ENCODE data around the gene ODF2L.

The ODF2L gene

GRCh38 chr1:86394416-86394815 is 1.7 kb downstream of the ODF2L start:
- TF ChIP-seq CTCF (conservative IDR thresholded peaks at IDR 0.05; ENCODE audit: low read depth), result no peak
- ChIA-PET POLR2A (ENCODE audit: low non-redundant PET) (interaction anchor here (0.8 kb wide), 1 partner anchor 16 kb away, joined by 7 read pairs; no protein-coding TSS in a partner anchor), CTCF (no interaction called here)
- no peak for DNase-seq (ENCODE audit: low spot score)
- H3K27ac ChIP-seq, result no peak overlapping the region

- DNase-seq (ENCODE audit: low spot score), result no peak
- CTCF ChIA-PET, result no interaction called here
- TF ChIP-seq CTCF (conservative IDR thresholded peaks at IDR 0.05; ENCODE audit: low read depth), result no peak
- POLR2A ChIA-PET (ENCODE audit: low non-redundant PET), result no interaction called here
- no peak overlapping the region for H3K27ac ChIP-seq
Measured at GRCh38 chr1:86389307-86389706, 6.8 kb downstream of the ODF2L start.

DNA sequence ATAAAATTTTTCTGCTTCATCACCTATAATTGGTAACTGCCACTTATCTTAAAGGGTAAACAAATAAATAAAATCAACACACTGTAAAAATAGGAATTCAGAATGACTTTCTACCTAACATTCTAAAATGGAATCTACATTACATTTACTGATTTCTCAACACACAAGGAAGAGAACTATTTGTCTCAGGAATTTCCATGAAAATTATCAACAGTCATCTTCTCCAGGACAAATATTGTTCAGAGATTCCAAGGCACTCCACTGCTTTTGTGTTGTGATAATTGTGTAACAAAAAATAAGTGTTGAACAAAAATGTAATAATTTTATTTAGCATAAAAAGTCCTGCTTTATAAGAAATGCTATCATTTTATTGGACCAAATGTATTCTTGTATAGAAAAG is 7.3 kb downstream of the ODF2L start:
- ChIA-PET POLR2A (ENCODE audit: low non-redundant PET) (no interaction called here), CTCF (no interaction called here)
- no peak overlapping the region for H3K27ac ChIP-seq
- DNase-seq (ENCODE audit: low spot score), result no peak
- no peak for TF ChIP-seq CTCF (conservative IDR thresholded peaks at IDR 0.05; ENCODE audit: low read depth)

DNA sequence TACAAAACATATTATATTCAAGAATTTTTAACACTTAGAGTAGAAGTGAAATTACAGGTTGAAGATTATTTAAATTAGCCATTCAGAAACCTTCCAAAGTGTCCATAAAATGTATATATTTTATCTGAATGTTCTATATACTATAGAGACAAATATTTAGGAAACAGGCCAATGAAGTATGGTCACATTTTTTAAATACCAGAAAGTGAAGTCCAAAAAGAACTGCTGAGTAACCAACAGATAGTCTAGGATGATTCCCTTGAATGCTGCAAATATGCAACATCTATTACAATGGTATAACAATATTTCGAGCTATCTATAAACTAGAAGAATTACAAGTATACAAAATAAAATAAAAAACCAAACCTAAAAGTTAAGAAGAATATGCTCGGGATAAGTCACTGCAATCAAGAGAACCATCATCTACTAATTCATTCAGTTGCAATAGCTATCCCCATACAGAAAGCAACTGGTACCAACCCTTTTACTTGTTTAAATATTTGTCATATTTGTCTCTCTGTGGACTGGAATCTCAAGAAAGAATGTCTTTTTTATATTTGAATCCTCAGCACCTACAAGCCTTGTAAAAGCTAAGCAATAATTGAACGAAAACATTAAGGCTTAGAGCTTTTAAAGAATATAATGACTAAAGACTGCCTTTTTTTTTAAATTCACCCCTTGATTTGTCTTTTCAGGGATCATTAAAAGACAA is 8.1 kb downstream of the ODF2L start:
- H3K27ac ChIP-seq, result no peak overlapping the region
- TF ChIP-seq CTCF (conservative IDR thresholded peaks at IDR 0.05; ENCODE audit: low read depth), result no peak
- DNase-seq (ENCODE audit: low spot score), result no peak
- ChIA-PET POLR2A (ENCODE audit: low non-redundant PET) (no interaction called here), CTCF (no interaction called here)

- TF ChIP-seq CTCF (conservative IDR thresholded peaks at IDR 0.05; ENCODE audit: low read depth), result no peak
- no peak for DNase-seq (ENCODE audit: low spot score)
- ChIA-PET POLR2A (ENCODE audit: low non-redundant PET) (no interaction called here), CTCF (no interaction called here)
- no peak overlapping the region for H3K27ac ChIP-seq
Measured at GRCh38 chr1:86382878-86383277, 13.2 kb downstream of the ODF2L start.

- POLR2A ChIA-PET (ENCODE audit: low non-redundant PET), result no interaction called here
- CTCF ChIA-PET, result no interaction called here
Measured at GRCh38 chr1:86381223-86381622, 14.9 kb downstream of the ODF2L start.

More at GRCh38 chr1:86381223-86381622, 14.9 kb downstream of the ODF2L start:
- H3K27ac ChIP-seq, result no peak overlapping the region
- no peak for TF ChIP-seq CTCF (conservative IDR thresholded peaks at IDR 0.05; ENCODE audit: low read depth)
- no peak for DNase-seq (ENCODE audit: low spot score)
